HG03064 (cell line): ENCODE measurements around the gene PRSS1.
A peak's percentile ranks its signal among the peaks of the same experiment; 100 is the strongest.
"Not testable (repeated sequence)": the region's sequence is repeated elsewhere in the genome, so short reads cannot be mapped to it uniquely, and the experiment has no call there.

Experiments
- ATAC-seq: cut with Tn5 transposase; IDR thresholded peaks from one replicate; pipeline ENCODE4 v1.9.1; 2021; ENCODE audit warnings: low read depth; ENCODE audit not compliant: unreplicated experiment

The PRSS1 gene

DNA sequence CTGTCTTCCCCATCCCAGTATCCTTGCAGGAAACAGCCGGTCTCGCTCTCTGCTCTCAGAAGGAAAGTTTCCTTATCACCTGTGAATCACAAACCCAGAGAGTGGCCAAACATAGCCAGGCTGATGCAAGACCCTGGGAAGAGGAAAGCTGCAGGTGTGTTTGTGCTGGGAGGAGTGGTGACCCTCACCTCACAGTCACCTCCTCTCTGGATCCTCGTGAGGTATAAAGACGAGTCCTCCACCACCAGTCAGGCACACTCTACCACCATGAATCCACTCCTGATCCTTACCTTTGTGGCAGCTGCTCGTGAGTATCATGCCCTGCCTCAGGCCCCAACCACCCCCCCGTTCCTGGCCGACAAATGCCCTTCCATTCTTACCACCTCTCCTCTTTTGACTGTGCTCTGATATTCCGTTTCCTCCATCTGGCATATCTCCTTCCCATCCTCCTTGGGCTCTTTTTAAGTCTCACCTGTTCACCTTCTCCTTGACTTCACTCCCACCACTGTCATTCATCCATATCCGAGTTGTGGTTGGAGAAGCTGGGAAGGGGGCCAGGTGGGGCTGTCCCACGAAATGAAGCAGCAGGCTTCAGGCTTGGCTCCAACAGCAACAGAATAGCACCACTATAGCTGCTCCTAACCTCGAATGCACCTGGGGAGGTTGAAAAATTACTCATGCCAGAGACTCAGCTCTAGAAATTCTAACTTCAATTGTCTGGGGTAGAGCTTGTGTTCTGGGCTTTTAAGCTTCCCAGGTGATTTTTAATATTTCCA, at the start of gene PRSS1:
TSS of gene PRSS1 (plus strand) at position 255 of the 776 bp plus-strand sequence. CDS start at position 268, 13 bp downstream.
- no peak for ATAC-seq

DNA sequence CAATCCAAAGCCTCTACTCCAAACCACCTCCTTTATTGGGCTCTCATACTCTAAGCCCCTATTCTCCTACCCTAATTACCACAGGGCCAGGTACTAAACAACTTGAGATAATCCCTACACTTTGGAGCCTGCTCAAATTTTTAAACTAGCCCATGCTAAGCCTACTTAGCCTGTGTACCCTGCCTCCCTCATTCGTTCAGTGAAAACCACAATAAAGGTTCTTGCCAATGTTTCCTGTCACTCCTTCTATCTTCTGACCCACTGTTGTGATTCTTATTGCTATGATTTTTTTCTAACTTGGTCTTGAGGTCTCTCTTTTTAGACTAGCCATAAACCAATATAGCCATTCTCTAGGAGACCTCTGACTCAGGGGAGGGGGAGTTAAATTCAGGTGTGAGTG, 48.3 kb upstream of the PRSS1 start:
- not testable (repeated sequence) for ATAC-seq

DNA sequence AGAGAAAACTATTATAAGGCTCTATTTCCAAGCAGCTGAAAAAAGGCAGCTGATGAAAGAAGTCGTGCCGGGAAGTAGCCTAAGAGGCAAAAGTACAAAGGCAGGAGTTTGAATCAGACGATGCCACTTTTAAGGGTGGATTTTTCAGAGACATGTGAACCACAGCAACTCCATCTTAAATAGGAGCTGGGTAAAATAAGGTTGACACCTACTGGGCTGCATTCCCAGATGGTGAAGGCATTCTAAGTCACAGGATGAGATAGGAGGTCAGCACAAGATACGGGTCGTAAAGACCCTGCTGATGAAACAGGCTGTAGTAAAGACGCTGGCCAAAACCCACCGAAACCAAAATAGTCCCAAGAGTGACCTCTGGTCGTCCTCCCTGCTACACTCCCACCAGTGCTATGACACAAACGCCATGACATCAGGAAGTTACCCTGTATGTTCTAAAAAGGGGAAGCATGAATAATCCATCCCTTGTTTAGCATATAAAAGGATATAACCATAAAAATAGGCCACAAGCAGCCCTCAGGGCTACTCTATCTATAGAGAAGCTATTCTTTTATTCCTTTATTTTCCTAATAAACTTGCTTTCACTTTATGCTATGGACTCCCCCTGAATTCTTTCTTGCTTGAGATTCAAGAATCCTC, 45.5 kb upstream of the PRSS1 start:
- no peak for ATAC-seq

DNA sequence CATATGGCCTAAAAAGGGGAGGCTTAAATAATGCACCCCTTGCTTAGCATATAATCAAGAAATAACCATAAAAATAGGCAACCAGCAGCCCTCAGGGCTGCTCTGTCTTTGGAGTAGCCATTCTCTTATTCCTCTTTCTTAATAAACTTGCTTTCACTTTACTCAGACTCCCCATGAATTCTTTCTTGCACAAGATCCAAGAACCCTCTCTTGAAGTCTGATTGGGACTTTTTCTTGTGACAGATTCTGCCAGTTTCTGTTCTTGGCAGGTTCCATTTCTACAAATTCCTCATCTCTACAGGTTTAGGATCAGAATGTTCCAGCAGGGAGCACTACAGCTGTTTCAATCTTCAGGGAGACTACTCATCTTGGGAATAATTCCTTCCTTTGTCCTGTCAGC, 40.5 kb upstream of the PRSS1 start:
- not testable (repeated sequence) for ATAC-seq

DNA sequence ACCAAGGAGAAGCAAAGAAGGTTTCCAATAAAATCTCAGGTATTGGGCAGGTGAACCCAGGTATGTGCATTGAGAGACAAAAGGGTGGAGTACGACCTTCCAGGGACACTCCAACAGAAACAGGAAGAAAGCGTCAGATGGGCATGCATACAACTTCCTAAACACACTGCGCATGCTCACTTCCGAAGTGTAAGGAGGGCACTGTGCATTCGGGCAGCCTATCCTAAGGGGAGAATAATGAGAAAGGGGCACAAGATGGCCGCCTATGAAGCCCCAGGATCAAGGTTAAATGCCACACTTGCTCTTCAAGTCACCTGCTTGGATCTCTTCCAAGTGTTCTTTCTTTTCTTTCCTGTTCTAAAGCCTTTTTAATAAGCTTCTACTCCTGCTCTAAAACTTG, 39.4 kb upstream of the PRSS1 start:
- no peak for ATAC-seq

DNA sequence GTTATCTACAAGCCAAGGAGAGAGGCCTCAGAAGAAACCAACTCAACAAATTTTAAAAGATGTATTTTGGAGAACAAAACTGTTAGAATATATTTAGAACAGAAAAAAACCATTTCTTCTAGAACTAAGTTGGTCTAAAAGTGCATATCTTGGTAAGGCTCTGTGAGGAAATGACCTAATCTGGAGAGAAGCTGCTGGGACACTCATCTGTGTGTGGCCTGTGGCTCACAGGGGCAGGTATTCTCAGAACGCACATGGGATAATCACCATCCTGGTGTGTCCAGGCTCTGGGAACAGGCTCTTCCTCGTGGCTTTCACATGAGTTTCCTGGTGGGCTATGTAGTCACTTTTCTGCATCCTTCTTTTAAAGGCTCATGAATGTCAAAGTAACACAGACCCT, 38.1 kb upstream of the PRSS1 start:
- no peak for ATAC-seq

DNA sequence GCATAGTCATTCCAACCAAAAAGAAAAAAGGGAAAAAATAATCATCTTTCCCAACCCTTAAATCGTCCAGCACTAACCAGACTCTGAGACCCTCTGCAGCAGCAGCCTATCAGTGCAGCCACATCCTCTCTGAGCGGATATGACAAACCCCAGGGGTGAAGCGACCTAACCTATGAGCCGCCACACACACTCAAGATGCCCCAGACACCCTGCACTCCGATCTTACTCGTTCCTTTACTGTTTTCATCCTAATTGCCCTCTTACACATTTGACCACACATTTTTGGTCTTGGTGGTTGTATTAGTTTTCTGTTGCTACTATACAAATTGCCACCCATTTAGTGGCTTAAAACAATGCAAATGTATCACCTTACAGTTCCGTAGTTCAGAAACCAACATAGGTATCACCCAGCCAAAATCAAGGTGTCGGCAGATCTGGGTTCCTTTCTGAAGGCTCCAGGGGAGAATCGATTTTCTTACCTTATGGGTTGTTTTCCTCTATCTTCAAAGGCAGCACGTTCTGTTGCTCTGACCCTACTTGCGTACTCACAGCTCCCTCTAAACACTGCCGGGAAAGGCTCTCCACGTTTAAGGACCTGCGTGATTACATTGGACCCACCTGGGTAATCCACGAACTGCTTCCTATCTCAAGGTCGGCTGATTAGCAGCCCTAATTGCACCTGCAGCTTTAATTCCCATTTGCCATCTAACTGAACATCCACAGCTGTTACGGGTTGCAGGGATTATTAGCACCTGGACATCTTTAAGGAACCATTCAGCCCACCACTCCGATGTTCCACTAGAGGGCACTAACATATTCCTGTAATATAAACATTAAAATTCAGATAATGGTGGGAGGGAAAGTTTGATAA, 37.3 kb upstream of the PRSS1 start:
- ATAC-seq = no peak

DNA sequence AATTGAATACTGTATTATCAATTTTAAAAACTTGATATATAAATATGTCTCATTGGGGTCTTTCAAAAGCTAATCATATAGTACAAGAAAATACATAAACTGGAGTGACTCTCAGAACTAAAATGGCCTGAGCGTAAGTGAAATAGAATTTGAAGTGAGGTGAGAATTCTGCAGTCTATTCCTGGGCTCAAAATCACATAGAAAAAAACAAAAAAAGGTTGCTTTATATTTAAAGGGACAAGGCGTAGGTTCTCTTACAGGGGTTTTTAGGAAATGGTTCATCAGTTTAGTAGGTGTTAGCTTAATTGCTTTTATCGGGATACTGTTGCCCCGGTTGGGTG, 36.7 kb upstream of the PRSS1 start:
- ATAC-seq = no peak

DNA sequence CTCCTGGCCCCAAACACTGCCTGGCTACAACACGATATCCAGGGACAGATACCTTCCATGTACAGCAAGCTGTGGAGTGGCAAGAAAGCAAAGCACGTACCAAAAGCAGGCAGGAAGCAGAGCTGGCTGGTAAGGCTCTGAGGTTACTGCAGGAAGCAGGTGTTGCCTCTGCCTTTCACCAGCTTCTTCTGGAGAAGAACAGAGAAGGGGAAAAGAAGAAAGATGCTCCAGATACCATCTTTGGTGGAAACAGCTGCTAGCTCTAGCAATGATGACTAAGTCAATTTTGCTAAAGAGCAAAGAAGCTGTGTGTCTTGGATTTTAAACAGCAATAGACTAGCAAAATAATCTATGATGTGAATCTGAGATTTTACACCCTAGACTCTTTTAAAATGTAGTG, 34.9 kb upstream of the PRSS1 start:
- no peak for ATAC-seq

DNA sequence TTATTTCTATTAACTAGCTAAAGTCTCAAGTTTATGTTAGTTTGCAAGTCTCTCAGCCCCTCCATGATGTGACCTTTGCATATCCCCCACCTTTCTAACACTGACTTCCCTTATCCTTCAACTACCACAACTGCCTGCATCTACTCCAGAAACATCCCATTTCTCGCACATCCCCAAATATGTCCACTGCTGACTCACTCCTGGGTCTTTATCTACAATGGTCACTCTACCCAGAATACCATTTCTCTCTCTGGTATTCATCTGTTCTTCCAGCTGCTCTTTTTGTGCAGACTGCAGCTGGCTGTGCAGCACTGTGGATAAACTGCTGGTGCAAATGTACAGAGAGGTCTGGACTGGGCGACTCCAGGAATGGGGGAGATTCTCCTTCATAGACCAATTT, 32.7 kb upstream of the PRSS1 start:
- no peak for ATAC-seq

DNA sequence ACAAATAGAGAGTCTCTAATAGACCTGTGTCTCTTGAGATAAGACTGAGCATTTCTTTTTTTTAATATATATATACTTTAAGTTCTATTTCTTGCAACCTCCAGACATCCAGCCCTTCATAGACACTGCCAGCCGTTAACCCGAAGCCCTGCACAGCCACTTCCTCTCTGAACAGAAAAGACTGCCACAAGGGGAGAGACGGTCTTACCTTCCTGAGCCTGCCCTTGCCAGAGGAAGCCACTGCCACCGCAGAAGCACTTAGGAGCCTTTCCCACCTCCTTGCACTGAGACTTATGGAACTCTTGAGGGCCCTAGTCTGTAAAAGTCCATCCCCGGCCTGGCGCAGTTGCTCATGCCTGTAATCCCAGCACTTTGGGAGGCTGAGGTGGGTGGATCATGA, 31.8 kb upstream of the PRSS1 start:
- ATAC-seq = no peak

DNA sequence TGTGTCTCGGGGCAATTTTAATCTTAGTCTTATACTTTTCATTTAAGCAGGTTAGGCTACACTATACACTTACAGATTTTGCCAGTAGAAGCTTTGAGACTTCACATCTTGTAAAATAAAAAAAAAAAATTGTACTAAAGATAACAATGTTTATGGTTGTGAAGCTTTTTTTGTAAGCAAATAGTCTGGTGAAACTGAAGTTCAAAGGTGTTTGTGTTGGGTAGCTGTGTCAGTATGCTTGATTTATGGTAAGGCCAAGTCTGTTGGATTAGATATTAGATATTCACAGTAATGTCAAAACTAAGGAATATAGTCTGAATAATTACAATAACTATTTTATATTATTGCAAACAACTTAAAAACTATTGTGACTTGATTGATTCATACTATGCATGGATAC, 31.0 kb upstream of the PRSS1 start:
- no peak for ATAC-seq

DNA sequence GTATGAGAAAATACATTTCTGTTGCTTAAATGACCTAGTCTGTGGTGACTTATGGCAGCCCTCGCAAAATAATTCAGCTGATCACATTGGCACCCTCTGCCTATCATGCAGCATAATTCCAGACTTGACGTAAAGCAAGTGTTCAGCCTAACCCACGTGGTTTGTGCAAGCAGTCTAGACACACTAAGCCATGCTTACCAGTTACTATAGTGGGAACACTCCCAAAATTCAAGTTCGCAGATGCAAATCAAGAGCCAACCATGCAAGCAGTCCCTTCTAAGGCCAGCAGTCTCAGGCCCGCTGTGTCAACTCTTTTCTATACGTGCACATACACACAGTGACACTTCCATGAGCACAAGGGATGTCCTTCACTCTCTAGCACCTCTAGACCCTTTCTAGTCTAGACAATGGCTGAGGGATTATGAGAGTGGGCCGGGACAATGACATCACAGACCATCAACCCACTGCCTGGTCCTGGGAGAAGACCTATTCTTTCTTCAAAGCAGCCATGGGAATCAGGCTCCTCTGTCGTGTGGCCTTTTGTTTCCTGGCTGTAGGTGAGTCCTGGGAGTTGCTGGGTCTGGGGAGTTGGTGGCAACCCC, 29.0 kb upstream of the PRSS1 start:
- ATAC-seq = no peak

DNA sequence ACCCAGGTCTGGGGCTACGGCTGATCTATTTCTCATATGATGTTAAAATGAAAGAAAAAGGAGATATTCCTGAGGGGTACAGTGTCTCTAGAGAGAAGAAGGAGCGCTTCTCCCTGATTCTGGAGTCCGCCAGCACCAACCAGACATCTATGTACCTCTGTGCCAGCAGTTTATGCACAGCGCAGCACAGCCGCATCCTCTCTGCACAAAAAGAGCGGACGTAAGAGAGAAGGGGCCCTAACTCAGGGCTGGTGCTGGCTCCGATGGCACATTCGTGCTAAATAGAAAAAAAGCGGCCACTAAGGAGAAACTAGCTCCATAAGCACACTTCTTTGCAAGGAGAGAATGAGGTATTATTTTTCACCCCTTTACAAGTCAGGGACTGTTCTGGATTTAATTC, 28.3 kb upstream of the PRSS1 start:
- ATAC-seq = no peak

DNA sequence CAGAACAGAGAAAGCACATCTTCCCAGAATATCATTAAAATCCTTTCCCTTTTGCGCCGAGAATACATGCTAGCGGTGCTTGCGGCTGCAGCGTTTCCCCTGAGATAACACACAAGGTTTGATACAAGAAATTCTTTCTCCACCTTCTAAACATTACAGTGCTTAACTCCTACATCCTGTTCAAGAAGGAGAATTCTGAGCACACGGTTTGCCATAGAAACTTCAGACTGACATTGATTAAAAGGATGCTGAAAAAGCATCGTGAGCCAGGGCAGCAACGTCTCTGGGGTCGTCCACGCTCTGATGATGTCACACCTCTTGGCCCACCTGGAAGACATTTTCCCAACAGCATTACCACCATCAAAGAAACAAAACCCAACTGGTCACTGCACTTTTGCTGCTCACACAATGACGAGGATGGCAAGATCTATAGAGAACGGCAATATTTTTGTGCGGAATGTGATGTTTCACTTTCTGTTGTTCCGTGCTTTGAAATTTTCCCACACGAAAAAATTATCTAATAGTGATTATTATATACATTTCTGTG, 27.0 kb upstream of the PRSS1 start:
- no peak for ATAC-seq

DNA sequence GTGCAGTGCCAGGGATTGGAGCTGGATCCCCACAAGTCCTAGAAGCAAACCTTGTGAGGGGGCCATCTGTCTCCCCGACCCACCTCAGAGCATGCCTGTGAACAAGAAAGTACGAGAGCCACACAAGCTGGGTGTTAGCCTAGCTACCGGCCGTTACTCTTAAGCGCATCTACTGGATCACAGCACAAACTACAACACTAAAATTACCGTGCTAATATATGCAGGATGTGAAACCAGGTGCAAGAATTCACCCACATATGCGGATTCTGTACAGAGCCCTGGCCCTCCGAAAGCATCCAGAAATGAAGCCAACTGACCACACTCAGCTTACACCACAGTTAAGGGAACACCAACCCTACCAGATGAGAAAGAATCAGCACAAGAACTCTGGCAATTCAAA, 16.0 kb upstream of the PRSS1 start:
- no peak for ATAC-seq

DNA sequence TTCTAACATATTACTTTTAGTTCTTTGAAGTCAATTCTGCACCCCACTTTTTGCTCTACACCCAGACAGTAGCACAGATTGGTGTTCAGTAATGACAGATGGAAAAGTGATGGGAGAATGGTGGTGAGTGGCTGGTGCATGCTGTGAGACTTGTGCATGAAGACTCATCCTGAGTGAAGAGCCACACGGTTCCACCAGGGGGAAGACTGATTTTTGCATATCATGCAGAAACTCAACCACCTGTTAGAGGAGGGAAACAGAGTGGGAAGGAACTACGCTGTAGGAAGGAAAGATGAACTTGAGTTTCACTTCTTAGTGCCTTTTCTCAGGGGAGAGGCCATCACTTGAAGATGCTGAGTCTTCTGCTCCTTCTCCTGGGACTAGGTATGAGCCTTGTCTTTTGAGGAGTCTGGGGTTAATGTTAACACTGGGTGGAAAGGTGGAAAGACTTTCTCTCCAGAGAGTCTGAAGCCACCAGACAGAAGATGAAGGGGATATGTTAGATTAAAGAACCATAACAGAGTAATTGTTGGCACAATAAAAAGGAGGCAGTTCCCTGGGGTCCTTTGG, 9.3 kb upstream of the PRSS1 start:
- ATAC-seq = peak; percentile 87

DNA sequence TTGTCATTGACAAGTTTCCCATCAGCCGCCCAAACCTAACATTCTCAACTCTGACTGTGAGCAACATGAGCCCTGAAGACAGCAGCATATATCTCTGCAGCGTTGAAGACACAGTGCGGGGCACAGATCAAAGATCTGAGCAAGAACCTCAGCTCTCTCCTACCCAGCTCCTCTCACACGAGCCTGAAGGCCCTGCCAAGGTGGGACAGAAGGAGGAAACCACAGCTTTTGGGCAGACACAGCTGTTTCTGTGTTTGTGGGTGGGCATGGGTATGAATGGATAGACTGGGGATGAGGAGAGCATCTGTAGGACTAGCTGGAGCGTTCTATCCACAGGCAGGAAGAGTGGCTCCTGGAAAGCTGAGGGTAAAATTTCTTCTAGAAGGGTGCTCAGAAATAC, 8.5 kb upstream of the PRSS1 start:
- ATAC-seq = no peak

DNA sequence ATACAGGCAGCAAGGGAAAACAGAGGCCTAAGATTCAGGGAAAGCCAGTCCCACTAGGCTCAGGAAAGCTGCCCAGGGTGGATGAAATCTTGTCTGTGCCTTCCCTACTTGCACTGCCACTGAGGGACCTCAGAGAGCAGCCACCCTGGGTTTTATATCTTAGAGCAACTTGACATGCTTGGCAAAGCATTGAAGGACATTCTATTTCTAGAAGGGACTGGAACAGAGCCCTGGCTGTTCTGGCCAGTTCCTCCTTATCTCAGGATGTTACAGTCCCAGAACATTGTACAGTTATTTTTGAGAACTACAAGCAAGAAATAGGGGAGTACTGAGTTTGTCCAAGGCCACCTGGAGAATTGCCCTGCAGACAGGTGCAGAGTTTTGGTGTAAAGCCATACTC, 7.3 kb upstream of the PRSS1 start:
- not testable (repeated sequence) for ATAC-seq

DNA sequence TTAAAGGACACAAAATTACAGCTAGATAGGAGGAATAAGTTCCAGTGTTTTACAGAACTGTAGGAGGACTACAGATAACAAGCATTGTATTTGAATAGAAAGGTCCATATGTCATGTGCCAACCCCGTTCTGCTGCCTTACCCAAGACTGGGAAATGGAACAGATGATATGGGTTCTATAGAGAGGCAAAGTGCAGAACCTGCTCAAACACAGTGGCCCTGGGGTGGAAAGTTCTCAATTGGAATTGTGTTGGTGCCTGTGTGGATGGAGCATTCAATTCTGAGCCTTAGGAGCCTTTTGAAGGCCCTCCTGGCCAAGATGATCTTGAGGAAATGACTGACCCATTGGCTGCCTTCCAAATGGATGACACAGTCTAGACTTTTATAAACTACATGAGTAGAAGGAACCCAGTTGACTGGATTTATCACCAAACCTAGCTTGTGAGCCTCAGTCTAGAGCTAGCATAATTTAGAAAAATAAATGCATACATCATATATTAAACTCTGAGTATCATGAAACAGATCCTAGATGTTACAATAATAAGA, 4.1 kb upstream of the PRSS1 start:
- ATAC-seq = no peak
